GM18507 (cell line): Measurements from ENCODE around the gene TAGLN2.
A peak's percentile ranks its signal among the peaks of the same experiment; 100 is the strongest.

Experiments used
- DNase-seq: peaks from one replicate; pipeline ENCODE4 v3.0.0; 2011; ENCODE audit warnings: low read depth; ENCODE audit not compliant: insufficient read length; ENCODE audit errors: extremely low spot score
- FAIRE-seq: peaks from 2 replicates; lab custom pipeline; 2011; peaks lifted over from hg19 to GRCh38; lab: Jason Lieb, UNC

TAGLN2 gene

DNA sequence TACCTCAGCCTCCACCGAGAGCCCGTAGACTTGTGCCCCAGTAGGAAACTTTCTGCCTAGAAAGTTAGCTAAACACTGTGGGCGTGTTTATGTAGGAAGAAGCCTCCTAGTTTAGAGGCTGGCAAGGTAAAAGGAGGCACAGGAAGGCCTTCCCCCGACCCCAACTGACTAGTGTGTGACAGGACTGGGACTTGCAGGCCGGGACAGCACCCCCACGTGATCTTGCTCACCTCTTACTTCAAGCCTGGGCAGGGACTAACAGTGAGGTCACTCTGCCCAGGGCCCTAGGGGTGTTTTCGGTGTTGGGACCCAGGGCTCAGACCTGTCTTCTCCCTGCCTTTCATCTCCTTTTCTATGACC lies 392 bp upstream of the TAGLN2 start:
- DNase-seq, result no peak
- no peak for FAIRE-seq

DNA sequence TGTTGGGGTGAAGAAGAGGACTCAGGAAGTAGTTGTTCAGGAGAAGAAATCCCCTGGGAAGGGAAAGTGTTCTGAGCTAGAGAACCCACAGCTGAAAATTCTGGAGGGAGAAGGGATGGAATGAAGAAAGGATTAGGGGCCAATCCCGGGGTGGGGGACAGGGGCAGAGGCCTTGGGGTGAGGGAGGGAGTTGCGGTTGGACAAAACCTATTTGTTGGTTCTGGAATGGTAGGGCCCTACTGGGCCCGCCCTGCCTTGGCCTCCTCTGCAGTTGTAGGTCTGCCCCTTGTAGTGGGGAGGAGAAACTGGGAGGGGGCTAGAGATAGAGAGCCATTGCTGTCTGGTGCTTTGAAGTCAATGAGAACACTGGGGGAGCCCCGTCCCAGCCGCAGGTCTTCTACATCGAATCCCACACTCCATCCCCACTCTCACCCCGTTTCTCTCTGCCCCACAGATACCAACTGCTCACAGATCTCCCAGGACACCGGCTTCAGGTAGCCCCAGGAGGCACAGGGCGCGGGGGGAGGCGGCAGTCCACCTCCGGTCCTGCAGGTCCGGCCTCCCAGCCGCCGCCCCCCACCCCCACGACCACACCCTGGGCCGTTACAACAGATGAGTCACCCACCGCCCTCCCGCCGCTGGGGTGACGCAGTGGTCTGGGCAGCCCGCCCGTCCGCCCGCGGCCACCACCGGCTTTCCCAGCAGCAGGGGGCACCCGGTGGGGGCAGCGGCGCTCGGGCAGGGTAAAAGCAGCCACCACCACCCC lies 1.1 kb downstream of the TAGLN2 start:
- no peak for DNase-seq

DNA sequence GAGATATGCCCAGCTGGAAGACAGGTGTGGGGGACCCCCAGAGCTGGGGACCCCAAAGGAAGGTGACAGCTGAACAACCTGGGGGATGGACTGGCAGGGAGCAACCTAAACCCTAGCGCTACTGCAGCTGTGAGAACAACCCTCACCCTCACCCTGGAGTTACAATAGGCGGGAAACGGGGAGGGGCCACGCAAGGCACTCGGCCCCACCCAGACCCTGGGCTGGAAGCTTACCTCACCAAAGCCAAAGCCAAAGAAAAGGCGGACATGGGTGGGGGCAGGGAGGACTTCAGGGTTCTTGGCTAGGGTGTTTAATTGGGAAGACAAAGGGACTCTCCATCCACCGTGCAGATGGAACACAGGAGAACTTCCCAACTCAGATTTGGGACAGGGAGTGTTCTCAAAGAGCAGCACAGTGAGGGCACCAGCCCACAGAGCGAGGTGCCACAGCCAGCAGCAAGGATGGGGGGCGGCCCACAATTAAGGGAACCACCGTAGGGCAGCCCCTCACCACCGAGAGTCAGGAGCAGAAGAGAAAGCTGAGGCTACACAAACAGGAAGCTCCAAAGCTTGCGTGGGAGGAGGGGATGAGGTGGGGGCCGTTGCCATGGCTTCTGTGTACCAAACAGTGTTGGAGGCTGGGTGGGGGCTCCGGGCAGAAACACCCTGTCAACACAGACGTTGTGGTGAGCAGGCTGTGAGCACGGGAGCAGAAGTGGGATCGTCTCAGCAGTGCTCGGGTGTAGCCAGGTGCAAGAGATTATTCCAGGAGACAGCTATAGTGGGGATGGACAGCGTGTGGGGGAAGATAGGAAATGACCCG lies 1.9 kb downstream of the TAGLN2 start:
- DNase-seq (no peak), FAIRE-seq (peak; percentile 84)

More for the DNA sequence above, 1.1 kb downstream of the TAGLN2 start:
- FAIRE-seq, result no peak

DNA sequence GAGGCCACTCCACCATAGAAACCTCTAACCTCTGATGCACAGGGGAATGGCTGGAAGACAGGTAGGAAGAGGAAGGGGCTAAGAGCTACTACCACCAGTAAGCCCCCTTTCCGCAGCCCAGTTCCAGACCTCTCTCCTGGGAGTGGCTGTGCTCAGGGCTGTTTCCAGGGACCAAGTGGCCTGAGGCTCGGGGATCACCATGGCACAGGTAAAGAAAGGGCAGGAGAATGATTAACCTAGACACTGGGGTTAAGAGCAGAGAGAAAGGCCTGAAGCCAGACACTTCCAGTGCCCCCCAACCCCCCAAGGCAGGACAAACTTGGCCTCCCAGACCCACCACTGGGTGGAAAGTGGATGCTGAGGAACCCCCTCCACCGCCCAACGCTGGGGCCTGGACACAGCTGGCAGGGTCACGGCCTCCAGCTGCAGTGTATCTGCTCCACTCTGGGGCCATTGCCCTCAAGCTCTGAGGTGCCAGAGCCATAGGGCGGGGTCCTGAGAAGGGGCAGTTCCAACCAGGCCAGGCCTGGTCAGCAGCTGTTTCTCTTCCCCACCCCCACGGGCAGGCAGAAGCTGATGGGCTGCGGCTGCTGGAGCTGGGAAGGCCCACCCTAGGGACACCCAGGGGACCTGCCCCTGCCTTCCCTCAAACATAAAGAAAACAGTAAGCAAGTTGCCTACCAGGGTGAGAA lies 2.6 kb downstream of the TAGLN2 start:
- FAIRE-seq (no peak), DNase-seq (no peak)

DNA sequence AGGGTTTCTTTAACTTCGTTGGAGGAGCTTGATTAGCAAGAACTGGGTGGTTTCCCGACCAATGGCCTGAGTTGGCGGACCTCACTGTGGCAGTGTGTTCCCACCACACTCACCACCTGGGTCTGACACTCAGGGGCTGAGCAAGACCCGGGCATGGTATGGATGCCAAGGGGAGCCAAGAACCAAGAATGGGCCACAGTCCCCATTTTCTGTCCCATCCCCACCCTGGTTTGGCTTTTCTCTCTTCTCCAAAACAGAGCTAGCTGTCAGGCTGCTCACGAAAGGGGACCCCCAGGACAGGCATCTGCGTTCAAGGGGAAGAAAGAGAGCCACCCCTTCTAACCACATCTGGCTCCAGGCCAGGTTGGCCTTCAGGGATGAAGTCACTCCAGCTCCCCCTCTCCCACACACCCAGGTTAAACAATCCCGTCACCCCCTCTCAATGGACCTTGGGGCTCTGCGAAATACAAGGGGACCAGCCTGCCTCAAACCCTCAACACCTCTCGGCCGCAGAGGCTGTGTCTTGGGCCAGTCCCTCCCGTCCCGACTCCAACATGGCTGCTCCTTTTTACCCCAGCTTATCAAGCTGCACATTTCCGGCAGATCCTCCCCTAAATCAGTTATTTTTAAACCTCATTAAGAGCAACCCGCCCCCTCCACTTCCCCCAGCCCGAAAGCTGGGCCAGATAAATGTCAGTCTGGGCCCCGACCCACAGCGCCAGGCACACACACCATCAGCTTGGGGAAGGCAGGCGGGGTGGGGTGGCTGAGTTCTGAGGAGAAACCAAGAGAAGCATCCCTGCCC lies 3.4 kb downstream of the TAGLN2 start:
- DNase-seq (no peak), FAIRE-seq (no peak)

DNA sequence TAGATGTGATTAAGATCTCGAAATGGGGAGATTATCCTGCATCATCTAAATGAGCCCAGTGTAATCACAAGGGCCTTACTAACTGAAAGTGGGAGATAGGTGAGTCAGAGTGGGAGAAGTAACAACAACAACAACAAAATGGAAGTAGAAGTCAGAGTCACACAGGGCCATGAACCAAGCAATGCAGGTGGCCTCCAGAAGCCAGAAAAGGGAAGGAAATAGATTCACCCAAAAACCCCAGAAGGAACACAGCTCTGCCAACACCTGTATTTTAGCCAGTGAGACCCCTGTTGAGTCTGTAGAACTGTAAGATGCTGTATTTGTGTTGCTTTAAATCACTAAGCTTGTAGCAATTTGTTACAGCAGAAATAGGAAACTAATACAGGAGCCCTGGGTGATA lies 4.1 kb downstream of the TAGLN2 start:
- DNase-seq, result no peak
- peak; percentile 71 for FAIRE-seq

DNA sequence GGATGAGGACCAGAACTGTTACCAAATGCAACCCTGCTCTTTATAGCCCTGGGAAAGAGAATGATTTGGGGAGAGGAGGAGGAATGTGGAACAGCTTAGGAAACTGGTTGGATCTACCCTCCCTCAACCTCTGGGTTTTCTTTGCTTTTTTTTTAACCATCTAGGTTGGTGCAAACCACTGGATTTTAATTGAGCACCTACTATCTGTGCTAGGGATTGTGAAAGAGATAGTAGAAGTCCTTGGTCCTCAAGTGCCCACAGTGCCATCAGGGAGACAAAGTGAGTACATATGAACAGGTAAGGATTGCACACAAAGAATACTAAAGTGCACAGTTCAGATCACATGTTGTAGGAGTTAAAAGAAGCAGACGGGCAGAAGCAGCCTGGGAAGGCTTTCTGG lies 4.7 kb downstream of the TAGLN2 start:
- FAIRE-seq (no peak), DNase-seq (no peak)

DNA sequence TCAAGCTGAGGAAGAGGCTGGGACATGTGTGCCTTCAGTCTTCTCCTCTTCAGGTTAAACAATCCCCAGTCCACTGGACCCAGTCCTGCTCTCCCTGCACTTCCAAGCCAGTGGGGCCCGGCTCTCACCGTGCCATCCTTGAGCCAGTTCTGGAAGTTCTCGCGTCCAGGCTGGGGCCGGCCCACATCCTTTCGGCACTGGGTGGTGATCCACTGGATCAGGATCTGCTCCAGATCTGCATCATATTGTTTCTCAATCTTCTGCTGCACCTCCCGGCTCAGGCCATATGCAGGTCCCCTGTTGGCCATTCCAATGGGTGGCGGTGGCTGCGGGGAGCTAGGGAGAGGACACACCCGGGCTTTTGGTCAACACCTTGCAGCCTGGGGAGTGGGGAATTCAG lies 5.1 kb downstream of the TAGLN2 start:
- no peak for DNase-seq
- FAIRE-seq, result no peak

DNA sequence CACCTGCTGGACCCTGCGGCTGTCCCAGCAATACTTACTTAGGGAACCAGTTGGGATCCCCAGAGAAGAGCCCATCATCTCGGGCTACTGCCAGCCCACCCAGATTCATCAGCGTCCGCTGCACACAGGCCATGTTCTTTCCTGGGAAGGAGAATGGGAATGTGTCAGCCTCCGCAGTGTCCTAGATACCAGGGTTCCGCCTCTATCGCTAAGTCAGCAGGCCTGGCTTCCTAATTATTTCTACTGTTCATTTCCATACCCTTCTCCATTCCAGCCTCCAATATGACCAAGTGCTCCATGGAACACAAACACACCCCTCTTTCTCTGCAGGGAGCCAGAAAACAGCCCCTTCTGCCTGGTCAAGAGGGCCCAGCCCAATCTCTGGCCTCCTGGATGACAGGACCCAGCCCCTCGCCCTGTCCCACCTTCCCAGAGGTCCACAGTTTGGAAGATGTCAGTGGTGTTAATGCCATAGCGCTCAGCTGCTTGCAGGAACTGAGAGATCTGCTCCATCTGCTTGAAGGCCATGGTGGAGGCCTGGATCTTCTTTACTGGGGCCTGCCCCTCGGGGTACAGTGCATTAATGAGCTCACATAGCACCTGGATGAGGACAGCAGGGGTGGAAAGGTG lies 6.0 kb downstream of the TAGLN2 start:
- DNase-seq, result no peak
- FAIRE-seq, result no peak

DNA sequence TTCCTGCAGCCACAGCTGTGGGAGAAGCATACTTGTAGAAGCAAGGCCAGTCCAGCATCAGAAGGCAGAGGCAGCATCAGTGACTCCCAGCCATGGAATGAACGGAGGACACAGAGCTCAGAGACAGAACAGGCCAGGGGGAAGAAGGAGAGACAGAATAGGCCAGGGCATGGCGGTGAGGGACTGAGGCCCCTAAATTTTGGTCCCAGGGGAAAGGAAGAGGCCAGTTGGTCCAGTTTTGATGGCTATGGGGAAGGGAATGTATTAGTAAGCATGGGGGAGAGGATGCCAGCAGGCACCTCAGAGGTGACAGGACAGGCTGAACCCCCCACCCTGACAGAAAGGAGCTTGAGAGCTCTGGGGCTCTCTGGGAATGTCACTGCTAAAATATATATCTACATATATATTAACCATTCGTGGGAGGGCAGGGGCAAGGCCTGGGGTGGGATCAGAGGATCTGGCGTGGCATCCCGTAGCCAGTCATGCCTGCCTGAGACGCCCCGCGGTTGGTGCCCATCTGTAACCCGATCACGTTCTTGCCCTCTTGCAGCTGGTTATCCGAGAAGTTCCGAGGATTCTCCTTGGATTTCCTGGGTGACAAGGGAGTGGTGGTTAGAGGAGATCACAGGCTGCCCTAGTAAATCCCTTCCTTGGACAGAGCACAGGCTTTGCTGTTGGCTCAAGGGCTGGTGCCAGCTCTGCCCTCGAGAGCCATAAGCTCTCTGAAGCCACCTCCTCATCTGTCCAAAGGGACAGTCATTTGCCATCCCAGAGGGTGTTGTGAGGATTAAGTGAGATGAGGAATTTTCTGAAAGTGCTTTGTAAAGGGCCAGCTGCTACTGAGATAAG lies 6.7 kb downstream of the TAGLN2 start:
- no peak for DNase-seq
- FAIRE-seq, result no peak

DNA sequence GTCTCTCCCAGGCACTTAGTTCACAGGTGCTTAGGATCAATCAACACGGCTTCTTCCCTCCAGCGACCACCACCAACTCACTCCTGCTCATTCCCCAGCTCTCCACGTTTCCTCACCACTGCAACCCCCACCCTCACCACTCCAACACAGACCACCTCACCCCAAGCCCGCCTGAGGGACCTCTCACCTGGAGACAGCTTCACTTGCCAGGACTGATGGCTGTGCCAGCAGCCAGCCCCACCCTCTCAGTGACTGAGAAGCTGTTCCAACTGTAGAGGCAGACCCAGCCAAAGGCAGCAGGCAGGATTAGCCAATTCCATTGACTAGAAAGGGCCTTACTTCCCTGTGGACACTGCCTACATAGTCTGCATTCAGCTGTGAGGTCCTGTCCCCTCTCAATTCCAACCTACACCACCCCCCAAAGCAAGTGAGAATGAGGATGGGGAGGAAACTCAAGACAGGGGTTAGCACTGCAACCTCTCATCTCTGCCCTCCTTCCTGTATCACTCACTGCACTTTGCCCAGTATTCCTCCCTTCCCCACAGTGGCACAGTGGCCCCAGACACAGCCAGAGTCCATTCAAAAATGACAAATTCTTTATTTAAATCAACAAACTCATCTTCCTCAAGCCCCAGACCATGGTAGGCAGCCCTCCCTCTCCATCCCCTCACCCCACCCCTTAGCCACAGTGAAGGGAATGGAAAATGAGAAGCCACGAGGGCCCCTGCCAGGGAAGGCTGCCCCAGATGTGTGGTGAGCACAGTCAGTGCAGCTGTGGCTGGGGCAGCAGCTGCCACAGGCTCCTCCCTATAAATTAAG lies 7.6 kb downstream of the TAGLN2 start:
- FAIRE-seq (no peak), DNase-seq (no peak)

DNA sequence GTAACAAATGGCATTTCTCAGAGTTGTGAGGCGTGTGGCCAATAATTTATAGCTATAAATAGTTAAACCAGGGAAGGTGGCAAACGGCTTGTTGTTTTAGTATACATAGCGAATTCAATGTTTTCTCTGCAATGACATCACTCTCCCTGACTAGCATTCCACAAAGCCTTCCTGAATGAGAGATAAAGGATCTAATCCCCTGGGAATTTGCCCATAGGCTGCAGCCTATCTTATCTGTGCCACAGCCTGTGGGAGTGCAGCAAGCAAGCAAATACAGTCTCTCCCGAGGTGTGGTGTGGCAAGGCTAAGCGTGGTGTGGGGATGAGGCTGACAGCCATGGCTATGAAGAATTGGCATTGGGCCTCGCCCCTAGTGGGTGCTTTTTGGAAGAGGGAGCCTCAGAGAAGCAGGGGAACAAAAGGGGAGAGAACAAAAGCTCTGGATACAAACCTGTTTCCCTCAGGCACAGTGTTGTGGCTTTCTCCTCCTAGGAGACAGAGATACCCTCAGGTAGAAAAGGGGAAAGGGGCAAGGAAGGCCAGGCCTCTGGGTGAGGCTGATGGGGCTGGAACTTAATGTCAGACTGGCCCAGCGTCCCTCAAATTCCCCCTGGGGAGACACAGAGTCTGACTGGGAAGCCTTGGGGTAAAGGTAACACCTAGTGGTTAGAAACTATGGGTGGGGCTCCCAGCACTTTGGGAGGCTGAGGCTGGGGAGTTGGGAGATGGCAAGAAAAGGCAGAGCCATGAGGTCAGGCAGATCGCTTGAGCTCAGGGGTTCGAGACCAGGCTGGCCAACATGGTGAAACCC lies 8.9 kb downstream of the TAGLN2 start:
- DNase-seq (no peak), FAIRE-seq (no peak)

DNA sequence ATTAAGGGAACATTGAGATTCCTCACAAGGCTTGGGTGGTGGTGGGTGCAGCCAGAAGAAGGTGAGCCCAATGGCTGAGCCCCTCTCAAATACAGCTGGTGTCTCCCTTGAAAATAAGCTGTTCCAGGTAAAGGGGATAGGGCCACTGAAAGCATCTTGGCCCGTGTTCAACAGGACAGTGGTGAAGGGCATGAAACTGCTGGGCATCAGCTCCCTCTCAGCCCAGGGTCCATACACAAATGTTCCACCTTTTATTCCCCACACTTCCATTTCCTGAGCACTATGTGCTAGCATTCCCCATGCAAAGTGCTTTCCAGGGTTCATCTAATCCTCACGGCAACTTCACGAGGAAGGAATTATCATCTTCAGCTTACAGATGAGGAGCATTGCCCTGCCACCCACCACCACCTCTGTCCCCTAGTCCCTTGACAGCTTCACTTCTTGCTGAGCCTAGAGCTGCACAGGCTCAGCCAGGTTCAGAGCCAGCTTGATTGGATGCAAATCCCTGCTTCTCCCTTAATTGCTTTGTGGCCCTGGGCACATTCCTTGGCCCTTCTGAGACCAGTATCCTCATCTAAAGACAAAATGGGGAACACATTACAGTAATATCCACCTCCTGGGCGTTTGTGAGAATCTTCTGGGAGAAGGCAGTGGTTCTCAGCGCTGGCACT lies 9.6 kb downstream of the TAGLN2 start:
- FAIRE-seq (no peak), DNase-seq (no peak)

DNA sequence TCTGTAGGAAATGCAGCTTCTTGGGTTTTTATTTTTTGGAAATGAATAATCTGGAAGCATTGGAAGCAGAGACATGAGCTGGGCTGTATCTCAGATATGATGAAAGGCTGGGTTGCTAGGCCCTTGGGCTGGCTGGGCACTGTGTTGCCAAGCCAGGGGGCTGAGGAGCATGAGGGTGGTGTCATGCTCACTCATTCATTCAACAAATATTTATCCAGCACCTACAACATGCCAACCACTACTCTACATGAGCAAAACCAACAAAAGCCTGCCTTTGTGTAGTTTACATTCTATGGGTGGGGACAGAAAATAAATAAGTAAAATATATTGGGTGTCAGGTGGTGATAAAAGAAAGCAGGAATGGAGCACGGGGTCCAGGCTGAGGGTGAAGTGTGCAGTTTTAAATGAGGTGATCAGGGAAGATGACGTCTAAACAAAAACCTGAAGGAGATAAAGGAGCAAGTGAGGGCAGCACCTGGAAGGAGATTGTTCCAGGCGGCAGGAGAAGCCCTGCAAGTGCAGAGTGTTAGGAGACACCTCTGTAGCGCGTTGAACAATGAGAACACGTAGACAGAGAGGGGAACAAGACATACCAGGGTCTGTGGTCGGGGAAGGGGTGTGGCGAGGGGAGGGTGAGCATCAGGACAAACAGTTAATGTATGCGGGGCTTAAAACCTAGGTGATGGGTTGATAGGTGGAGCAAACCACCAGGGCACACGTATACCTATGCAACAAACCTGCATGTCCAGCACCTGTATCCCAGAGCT lies 10.9 kb downstream of the TAGLN2 start:
- FAIRE-seq (no peak), DNase-seq (no peak)

DNA sequence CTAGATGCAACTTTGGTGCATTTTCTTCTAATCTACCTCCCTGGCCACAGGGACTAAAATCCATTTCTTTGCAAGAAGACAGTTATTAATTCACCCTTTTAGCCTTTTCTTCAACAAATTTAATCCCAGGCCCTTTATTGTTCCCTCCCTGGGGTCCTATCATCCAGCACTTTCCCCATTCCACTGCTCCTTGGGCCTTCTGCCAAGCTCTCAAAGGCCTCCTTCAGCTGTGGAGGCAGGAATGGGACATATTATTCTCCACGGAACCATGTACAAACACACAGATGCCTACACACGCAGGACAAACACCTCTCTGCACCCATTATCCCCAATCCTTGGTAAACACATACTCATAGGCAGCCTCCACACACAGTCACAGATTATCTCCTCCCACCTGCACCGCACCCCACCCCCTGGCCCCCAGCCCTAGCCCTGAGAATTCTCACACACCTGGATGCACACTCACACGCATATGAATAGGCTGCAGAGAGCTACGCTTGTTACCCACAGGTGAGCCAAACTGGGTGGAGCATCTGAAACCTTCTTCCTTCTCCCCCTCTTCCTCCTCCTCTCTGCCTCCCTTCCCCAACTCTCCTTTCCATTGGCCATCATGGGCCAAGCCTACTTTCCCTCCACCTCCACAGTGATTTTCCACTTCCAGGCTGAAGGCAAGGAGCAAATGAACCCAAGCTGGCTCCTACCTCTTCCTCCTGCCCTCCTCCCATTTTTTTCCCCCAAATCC lies 11.7 kb downstream of the TAGLN2 start:
- FAIRE-seq, result no peak

More for the DNA sequence above, 11.7 kb downstream of the TAGLN2 start:
- no peak for DNase-seq
